ENCODE measurements around the gene GDPD4. TPM values are rescaled to one million over a fixed set of nuclear protein-coding genes. Genes with fewer than 3 reads are reported as not detected.

Gene GDPD4
- total and polyA plus RNA-seq, 4 donors = not detected

Other genes with a start within 250 kb of the GDPD4 start
- 10 to 100 TPM; 14.7 to 16.1 TPM for gene CAPN5, start 234.7 kb downstream of the GDPD4 start, total RNA-seq
- gene CAPN5, start 234.7 kb downstream of the GDPD4 start, polyA plus RNA-seq = 1 to 10 TPM; 3.0 to 4.0 TPM
- gene OMP, start 198.8 kb downstream of the GDPD4 start, total RNA-seq = under 1 TPM; 0.61 to 0.74 TPM
- gene OMP, start 198.8 kb downstream of the GDPD4 start, polyA plus RNA-seq = under 1 TPM in 1 of 2 donors, not detected in 1; 0.37 TPM
- gene MYO7A, start 173.4 kb downstream of the GDPD4 start, total RNA-seq = 1 to 10 TPM; 4.4 to 8.3 TPM
- 10 to 100 TPM in 1 of 2 donors, 1 to 10 TPM in 1; 1.8 to 10.2 TPM for gene MYO7A, start 173.4 kb downstream of the GDPD4 start, polyA plus RNA-seq
- gene PAK1, start 172.4 kb upstream of the GDPD4 start, total RNA-seq = 10 to 100 TPM; 36.4 to 70.6 TPM
- 10 to 100 TPM in 1 of 2 donors, 1 to 10 TPM in 1; 8.4 to 23.1 TPM for gene PAK1, start 172.4 kb upstream of the GDPD4 start, polyA plus RNA-seq

All from lung (tissue), 4 donors.